ENCODE measurements around the gene CD84.

CD84 gene

GRCh38 chr1:160625725-160626498 is 46.6 kb upstream of the CD84 start:
- Histone ChIP-seq H3K27ac (ENCODE audit: low read length) (peak overlapping the region; percentile 69; the same call in 1 of the 2 replicates), H3K4me2 (ENCODE audit: insufficient read depth, low read length) (no peak overlapping the region), H3K4me3 (ENCODE audit: low read depth in 1 of 2, low read length in 2 of 2) (no peak overlapping the region), H3K9ac (ENCODE audit: low read depth, low read length) (no peak overlapping the region), H3K27me3 (ENCODE audit: insufficient read depth, low read length, poor library complexity) (no peaks in the 10 kb centered on the region), H3K9me3 (ENCODE audit: insufficient read depth, low read length, severe bottlenecking) (no peaks in the 10 kb centered on the region), H3K79me2 (ENCODE audit: insufficient read depth, low read length) (no peaks in the 10 kb centered on the region), H2AFZ (ENCODE audit: low read depth, low read length) (no peak overlapping the region), H4K20me1 (ENCODE audit: insufficient read depth, low read length) (no peaks in the 10 kb centered on the region), H3K36me3 (ENCODE audit: insufficient read depth, low read length) (no peaks in the 10 kb centered on the region), H3K4me1 (ENCODE audit: insufficient read depth, low read length) (peaks cover 98% of the 10 kb centered on the region)
- TF ChIP-seq EZH2 (IDR thresholded peaks at IDR 0.05; ENCODE audit: borderline replicate concordance, low read depth, low read length, severe bottlenecking) (no peak), CTCF (IDR thresholded peaks at IDR 0.05; ENCODE audit: borderline replicate concordance, extremely low read depth, low read length, poor library complexity, severe bottlenecking) (no peak)
- DNase-seq (no peak), ATAC-seq (ENCODE audit: insufficient read depth, low read depth) (no peak)

- DNase-seq, result no peak
- H3K27me3 ChIP-seq (ENCODE audit: insufficient read depth, low read length, poor library complexity), result no peaks in the 10 kb centered on the region
- no peak overlapping the region for H3K4me3 ChIP-seq (ENCODE audit: low read depth in 1 of 2, low read length in 2 of 2)
- no peak for ATAC-seq (ENCODE audit: insufficient read depth, low read depth)
- no peak for TF ChIP-seq EZH2 (IDR thresholded peaks at IDR 0.05; ENCODE audit: borderline replicate concordance, low read depth, low read length, severe bottlenecking)
- TF ChIP-seq CTCF (IDR thresholded peaks at IDR 0.05; ENCODE audit: borderline replicate concordance, extremely low read depth, low read length, poor library complexity, severe bottlenecking), result no peak
- no peaks in the 10 kb centered on the region for H3K79me2 ChIP-seq (ENCODE audit: insufficient read depth, low read length)
- no peaks in the 10 kb centered on the region for H3K36me3 ChIP-seq (ENCODE audit: insufficient read depth, low read length)
- H3K9ac ChIP-seq (ENCODE audit: low read depth, low read length), result no peak overlapping the region
- no peak overlapping the region for H2AFZ ChIP-seq (ENCODE audit: low read depth, low read length)
- no peaks in the 10 kb centered on the region for H3K9me3 ChIP-seq (ENCODE audit: insufficient read depth, low read length, severe bottlenecking)
- H3K4me1 ChIP-seq (ENCODE audit: insufficient read depth, low read length), result peaks cover 93% of the 10 kb centered on the region
- H4K20me1 ChIP-seq (ENCODE audit: insufficient read depth, low read length), result no peaks in the 10 kb centered on the region
- H3K4me2 ChIP-seq (ENCODE audit: insufficient read depth, low read length), result no peak overlapping the region
- H3K27ac ChIP-seq (ENCODE audit: low read length), result peak overlapping the region; percentile 69
Observed at GRCh38 chr1:160625321-160625720, 46.0 kb upstream of the CD84 start.

- H3K36me3 ChIP-seq (ENCODE audit: insufficient read depth, low read length), result no peaks in the 10 kb centered on the region
- H3K27ac ChIP-seq (ENCODE audit: low read length), result peak overlapping the region; percentile 69
- H3K4me1 ChIP-seq (ENCODE audit: insufficient read depth, low read length), result peaks cover 85% of the 10 kb centered on the region
- H3K4me3 ChIP-seq (ENCODE audit: low read depth in 1 of 2, low read length in 2 of 2), result no peak overlapping the region
- peak overlapping the region; percentile 45 for H3K4me2 ChIP-seq (ENCODE audit: insufficient read depth, low read length)
- peak overlapping the region; percentile 16; the same call in 1 of the 2 replicates for H3K9ac ChIP-seq (ENCODE audit: low read depth, low read length)
- no peaks in the 10 kb centered on the region for H3K9me3 ChIP-seq (ENCODE audit: insufficient read depth, low read length, severe bottlenecking)
- TF ChIP-seq EZH2 (IDR thresholded peaks at IDR 0.05; ENCODE audit: borderline replicate concordance, low read depth, low read length, severe bottlenecking) (no peak), CTCF (IDR thresholded peaks at IDR 0.05; ENCODE audit: borderline replicate concordance, extremely low read depth, low read length, poor library complexity, severe bottlenecking) (no peak)
- DNase-seq, result no peak
- peak overlapping the region; percentile 40 for H2AFZ ChIP-seq (ENCODE audit: low read depth, low read length)
- no peaks in the 10 kb centered on the region for H3K27me3 ChIP-seq (ENCODE audit: insufficient read depth, low read length, poor library complexity)
- no peaks in the 10 kb centered on the region for H3K79me2 ChIP-seq (ENCODE audit: insufficient read depth, low read length)
- H4K20me1 ChIP-seq (ENCODE audit: insufficient read depth, low read length), result no peaks in the 10 kb centered on the region
- no peak for ATAC-seq (ENCODE audit: insufficient read depth, low read depth)
Observed at GRCh38 chr1:160624464-160624863, 45.2 kb upstream of the CD84 start.
